Keratinocyte (primary cell): ENCODE results near the gene IFT88. TPM values are rescaled to one million over a fixed set of nuclear protein-coding genes. Genes with fewer than 3 reads are reported as not detected.

ENCODE experiments used
- DNase-seq: peaks from one replicate; pipeline ENCODE4 v3.0.0-alpha.2; 2011; ENCODE audit warnings: low read depth, missing footprints, low spot score
- FAIRE-seq: peaks from 2 replicates; lab custom pipeline; 2011; peaks lifted over from hg19 to GRCh38; lab: Jason Lieb, UNC
- H2AFZ ChIP-seq: 2 replicates; pipeline ENCODE4 v1.6.0; 2012; ENCODE audit warnings: low read length, control low read depth, inconsistent platforms; ENCODE audit not compliant: control insufficient read depth
- H3K27ac ChIP-seq: 2 replicates; pipeline ENCODE4 v1.5.1; 2011; ENCODE audit warnings: low read length; ENCODE audit not compliant: control insufficient read depth, insufficient read depth
- H3K27me3 ChIP-seq: 3 replicates; pipeline ENCODE4 v1.6.0; 2011; ENCODE audit warnings: low read length; ENCODE audit not compliant: control insufficient read depth, insufficient read depth; ENCODE audit errors: extremely low read depth
- H3K36me3 ChIP-seq, 2 experiments: 2 replicates in 1 of 2; 3 replicates in 1 of 2; pipeline ENCODE4 v1.5.1; 2011; ENCODE audit warnings: low read length in 2 of 2, mild to moderate bottlenecking in 1 of 2; ENCODE audit not compliant: control insufficient read depth in 2 of 2, insufficient read depth in 2 of 2; ENCODE audit errors: extremely low read depth in 1 of 2
- H3K4me1 ChIP-seq: 3 replicates; pipeline ENCODE4 v1.5.1; 2011; ENCODE audit warnings: low read length; ENCODE audit not compliant: control insufficient read depth, insufficient read depth; ENCODE audit errors: extremely low read depth
- H3K4me2 ChIP-seq: 3 replicates; pipeline ENCODE4 v1.6.0; 2011; ENCODE audit warnings: low read depth, low read length; ENCODE audit not compliant: control insufficient read depth, insufficient read depth; ENCODE audit errors: extremely low read depth
- H3K4me3 ChIP-seq, 3 experiments: fragments of 200-600 bp in 1 of 3; sonication (generic) in 1 of 3; 2 replicates in 2 of 3; 3 replicates in 1 of 3; pipeline ENCODE4 v1.5.1; 2011 to 2016; ENCODE audit warnings: low read length in 3 of 3, mild to moderate bottlenecking in 3 of 3, control low read depth in 2 of 3, inconsistent platforms in 1 of 3, low read depth in 1 of 3, mixed read lengths in 1 of 3, mixed run types in 1 of 3, moderate library complexity in 1 of 3; ENCODE audit not compliant: control insufficient read depth in 2 of 3, insufficient read depth in 2 of 3; ENCODE audit errors: extremely low read depth in 1 of 3
- H3K79me2 ChIP-seq: 2 replicates; pipeline ENCODE4 v1.6.0; 2012; ENCODE audit warnings: low read length; ENCODE audit not compliant: control insufficient read depth, insufficient read depth
- H3K9ac ChIP-seq: 3 replicates; pipeline ENCODE4 v1.6.0; 2011; ENCODE audit warnings: low read length; ENCODE audit not compliant: control insufficient read depth, insufficient read depth; ENCODE audit errors: extremely low read depth
- H3K9me1 ChIP-seq: 3 replicates; pipeline ENCODE4 v1.6.0; 2011; ENCODE audit warnings: low read length; ENCODE audit not compliant: control insufficient read depth, insufficient read depth; ENCODE audit errors: extremely low read depth
- H3K9me3 ChIP-seq: 2 replicates; pipeline ENCODE4 v1.5.1; 2012; ENCODE audit warnings: low read depth, low read length; ENCODE audit not compliant: control insufficient read depth
- H4K20me1 ChIP-seq: 3 replicates; pipeline ENCODE4 v1.6.0; 2011; ENCODE audit warnings: low read length; ENCODE audit not compliant: control insufficient read depth, insufficient read depth; ENCODE audit errors: extremely low read depth
- CTCF ChIP-seq, 3 experiments: IDR thresholded peaks in 1 of 3; conservative IDR thresholded peaks in 1 of 3; optimal IDR thresholded peaks in 1 of 3; 2 replicates in 2 of 3; 3 replicates in 1 of 3; pipeline versions ENCODE3 to v1.5.1; 2011; ENCODE audit warnings: low read length in 3 of 3, mild to moderate bottlenecking in 3 of 3, moderate library complexity in 2 of 3, control low read depth in 1 of 3, inconsistent platforms in 1 of 3; ENCODE audit not compliant: insufficient read depth in 2 of 3; ENCODE audit errors: extremely low read depth in 1 of 3
- EZH2 ChIP-seq: IDR thresholded peaks from one replicate; pipeline ENCODE4 v1.6.1; 2012; ENCODE audit warnings: inconsistent platforms, mild to moderate bottlenecking, low read length, moderate library complexity
- dilution Hi-C: fragments of 300-500 bp; cut with MboI; formaldehyde crosslinking; loops from one replicate; pipeline ENCODE4 v1.7.0; 2020; ENCODE audit warnings: low sequenced_read_pairs; ENCODE audit not compliant: extremely low pct_ligation_motif_present
- polyA plus RNA-seq, 5 experiments: library from polyadenylated mRNA; depleted of rRNA in 3 of 5; stranded (reverse) in 3 of 5; stranded (forward) in 1 of 5; unstranded in 1 of 5; fragments of >200 nt; gene quantifications; 1 replicate in 1 of 5; 2 replicates in 3 of 5; 3 replicates in 1 of 5; pipeline versions ENCODE4 v1.2.1 to v1.2.3, GENCODE V29; 2011 to 2012; ENCODE audit warnings: missing spikeins in 2 of 5, low read depth in 1 of 5, low replicate concordance in 1 of 5

IFT88 gene
- polyA plus RNA-seq, 1 donor (not counting 4 experiments of a cell fraction or from before 2014, with no cell fraction given) = 9.5 TPM

- Histone ChIP-seq H3K4me1 (no peaks in the 10 kb centered on the region), H3K9ac (no peak overlapping the region), H3K4me2 (no peak overlapping the region), H3K9me3 (no peaks in the 10 kb centered on the region), H3K27me3 (no peaks in the 10 kb centered on the region), H2AFZ (no peak overlapping the region), H3K4me3 (no peak overlapping the region), H4K20me1 (no peaks in the 10 kb centered on the region), H3K79me2 (no peaks in the 10 kb centered on the region), H3K9me1 (no peaks in the 10 kb centered on the region), H3K36me3 (peaks cover 0 to 3% of the 10 kb centered on the region in 2 experiments), H3K27ac (no peak overlapping the region)
- no peak for FAIRE-seq
- no peak for DNase-seq
- dilution Hi-C loops = no loop called here
- TF ChIP-seq EZH2 = no peak
- no peak for TF ChIP-seq CTCF (optimal IDR thresholded peaks at IDR 0.05 in 1 of 3, IDR thresholded peaks at IDR 0.05 in 1 of 3, conservative IDR thresholded peaks at IDR 0.05 in 1 of 3; ENCODE audit: extremely low read depth in 1 of 3, insufficient read depth in 2 of 3, low read length in 3 of 3)
These were observed 4.7 kb downstream of the IFT88 start for GRCh38 chr13:20571676-20572075.

GRCh38 chr13:20573186-20573585 lies 6.2 kb downstream of the IFT88 start:
- Histone ChIP-seq H3K9me3 (no peaks in the 10 kb centered on the region), H3K27me3 (no peaks in the 10 kb centered on the region), H3K9me1 (no peaks in the 10 kb centered on the region), H3K79me2 (no peaks in the 10 kb centered on the region), H3K4me3 (no peak overlapping the region), H3K4me1 (no peaks in the 10 kb centered on the region), H3K36me3 (peaks cover 0 to 3% of the 10 kb centered on the region in 2 experiments), H4K20me1 (no peaks in the 10 kb centered on the region), H3K4me2 (no peak overlapping the region), H2AFZ (no peak overlapping the region), H3K27ac (no peak overlapping the region), H3K9ac (no peak overlapping the region)
- FAIRE-seq = no peak
- TF ChIP-seq CTCF (optimal IDR thresholded peaks at IDR 0.05 in 1 of 3, IDR thresholded peaks at IDR 0.05 in 1 of 3, conservative IDR thresholded peaks at IDR 0.05 in 1 of 3; ENCODE audit: extremely low read depth in 1 of 3, insufficient read depth in 2 of 3, low read length in 3 of 3) (no peak), EZH2 (no peak)
- dilution Hi-C loops = no loop called here
- no peak for DNase-seq
